Rectal smooth muscle tissue (tissue), 1 donor: ENCODE measurements around the gene PARD3.

Experiments used
- H3K27ac ChIP-seq: one replicate; pipeline ENCODE4 v1.7.0; 2013; ENCODE audit warnings: low read depth, low read length, inconsistent platforms
- H3K27me3 ChIP-seq: one replicate; pipeline ENCODE4 v1.7.0; 2013; ENCODE audit warnings: low read length; ENCODE audit not compliant: control insufficient read depth, insufficient read depth
- H3K36me3 ChIP-seq: one replicate; pipeline ENCODE4 v1.7.0; 2013; ENCODE audit warnings: low read length; ENCODE audit not compliant: control insufficient read depth, insufficient read depth
- H3K4me1 ChIP-seq: one replicate; pipeline ENCODE4 v1.7.0; 2013; ENCODE audit warnings: low read length; ENCODE audit not compliant: control insufficient read depth, insufficient read depth
- H3K4me3 ChIP-seq: one replicate; pipeline ENCODE4 v1.7.0; 2013; ENCODE audit warnings: low read length
- H3K9ac ChIP-seq: one replicate; pipeline ENCODE4 v1.7.0; 2013; ENCODE audit warnings: low read length

PARD3 gene

DNA sequence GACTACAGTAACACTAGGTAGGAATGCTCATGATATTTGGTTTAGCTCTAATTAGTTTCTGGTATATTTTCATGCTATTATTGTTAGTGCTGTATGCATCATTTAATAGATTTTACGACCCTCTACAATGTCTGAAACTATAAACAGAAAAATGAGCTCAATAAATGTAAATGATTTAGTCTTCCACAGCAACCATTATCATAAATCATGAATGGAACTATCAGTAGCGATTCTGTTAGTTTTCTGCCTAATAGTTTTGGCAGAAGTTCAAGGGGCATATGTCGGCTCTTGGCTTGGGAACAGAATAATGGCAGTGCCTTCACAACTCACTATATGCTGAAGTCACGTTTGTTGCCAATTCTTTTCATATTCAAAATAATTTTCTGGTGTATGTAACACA lies 494.8 kb downstream of the PARD3 start:
- H3K27ac ChIP-seq, result no peak overlapping the region

DNA sequence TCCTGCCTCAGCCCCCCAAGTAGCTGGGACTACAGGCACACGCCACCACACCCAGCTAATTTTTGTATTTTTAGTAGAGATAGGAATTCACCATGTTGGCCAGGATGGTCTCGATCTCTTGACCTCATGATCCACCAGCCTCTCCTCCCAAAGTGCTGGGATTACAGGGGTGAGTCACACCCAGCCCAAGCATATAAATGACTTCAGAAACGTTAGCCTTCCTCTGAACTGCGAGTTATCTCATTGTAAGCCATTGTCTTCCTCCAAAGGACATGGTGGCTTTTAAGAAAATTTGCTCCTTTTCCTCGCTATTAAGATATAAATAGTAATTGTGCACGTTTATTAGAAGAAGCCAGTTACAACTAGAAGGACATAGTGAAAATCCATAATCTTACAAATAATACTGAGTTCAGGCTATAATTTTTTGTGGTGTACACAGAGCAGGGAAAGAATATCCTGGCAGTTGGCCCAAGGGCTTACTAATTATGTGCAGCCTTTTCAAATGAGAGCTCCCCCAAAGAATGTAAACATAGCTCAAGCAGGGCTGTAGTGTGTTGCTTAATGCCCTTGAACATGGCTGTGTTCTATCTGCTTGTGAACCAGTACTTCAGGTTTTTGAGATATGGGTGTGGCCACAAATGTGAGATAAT lies 495.8 kb downstream of the PARD3 start:
- Histone ChIP-seq H3K4me3 (no peak overlapping the region), H3K27me3 (no peaks in the 10 kb centered on the region), H3K36me3 (no peaks in the 10 kb centered on the region), H3K27ac (no peak overlapping the region), H3K9ac (no peak overlapping the region), H3K4me1 (peaks cover 5% of the 10 kb centered on the region)

More for the DNA sequence above, 494.8 kb downstream of the PARD3 start:
- Histone ChIP-seq H3K4me1 (peaks cover 5% of the 10 kb centered on the region), H3K9ac (no peak overlapping the region), H3K4me3 (no peak overlapping the region), H3K27me3 (no peaks in the 10 kb centered on the region), H3K36me3 (no peaks in the 10 kb centered on the region)

- Histone ChIP-seq H3K4me3 (no peak overlapping the region), H3K27ac (no peak overlapping the region), H3K27me3 (no peaks in the 10 kb centered on the region), H3K9ac (no peak overlapping the region), H3K4me1 (peaks cover 5% of the 10 kb centered on the region), H3K36me3 (no peaks in the 10 kb centered on the region)
Observed at GRCh38 chr10:34316154-34316553, 498.9 kb downstream of the PARD3 start.

DNA sequence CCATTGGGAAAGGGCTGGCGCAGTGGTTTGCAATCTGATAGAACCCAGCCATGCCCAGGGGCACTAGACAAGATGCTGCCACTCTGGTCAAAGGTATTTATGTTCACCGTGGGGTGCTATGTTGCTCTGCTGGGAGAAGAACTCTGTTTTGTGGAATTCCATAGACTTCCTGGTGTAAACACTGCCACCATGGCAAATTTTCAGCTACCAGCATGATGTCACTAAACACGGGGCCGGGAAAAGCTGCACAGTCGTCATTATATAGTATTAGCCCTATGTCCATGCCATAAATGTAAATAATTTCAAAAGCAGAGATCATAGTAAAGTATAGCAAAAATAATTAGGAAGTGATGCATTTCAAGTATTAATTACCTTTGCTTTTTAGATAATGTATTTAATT lies 500.6 kb downstream of the PARD3 start:
- no peaks in the 10 kb centered on the region for H3K27me3 ChIP-seq
- H3K27ac ChIP-seq, result no peak overlapping the region
- H3K9ac ChIP-seq, result no peak overlapping the region
- H3K36me3 ChIP-seq, result no peaks in the 10 kb centered on the region
- no peak overlapping the region for H3K4me3 ChIP-seq
- H3K4me1 ChIP-seq, result no peaks in the 10 kb centered on the region

DNA sequence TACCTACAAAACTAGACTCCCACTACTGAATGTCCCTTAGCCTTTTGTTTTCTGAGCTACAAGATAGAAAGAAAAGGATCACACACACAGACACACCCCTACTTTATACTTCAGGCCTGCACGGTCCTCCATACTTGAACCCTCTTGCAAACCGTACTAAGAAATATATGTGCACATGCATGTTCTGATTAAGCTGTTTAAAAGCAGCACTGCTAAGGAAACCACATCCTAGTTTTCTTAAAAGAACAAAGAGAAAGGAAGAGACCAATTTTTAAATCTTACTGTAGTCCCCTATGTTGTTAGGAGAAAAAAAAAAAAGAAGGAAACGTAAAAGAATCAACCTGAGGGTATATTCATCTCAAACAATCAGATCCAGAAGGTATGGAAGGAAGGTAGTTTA lies 501.2 kb downstream of the PARD3 start:
- H3K36me3 ChIP-seq, result no peaks in the 10 kb centered on the region
- no peak overlapping the region for H3K27ac ChIP-seq
- H3K27me3 ChIP-seq, result no peaks in the 10 kb centered on the region
- H3K4me3 ChIP-seq, result no peak overlapping the region
- no peak overlapping the region for H3K9ac ChIP-seq
- H3K4me1 ChIP-seq, result no peaks in the 10 kb centered on the region

DNA sequence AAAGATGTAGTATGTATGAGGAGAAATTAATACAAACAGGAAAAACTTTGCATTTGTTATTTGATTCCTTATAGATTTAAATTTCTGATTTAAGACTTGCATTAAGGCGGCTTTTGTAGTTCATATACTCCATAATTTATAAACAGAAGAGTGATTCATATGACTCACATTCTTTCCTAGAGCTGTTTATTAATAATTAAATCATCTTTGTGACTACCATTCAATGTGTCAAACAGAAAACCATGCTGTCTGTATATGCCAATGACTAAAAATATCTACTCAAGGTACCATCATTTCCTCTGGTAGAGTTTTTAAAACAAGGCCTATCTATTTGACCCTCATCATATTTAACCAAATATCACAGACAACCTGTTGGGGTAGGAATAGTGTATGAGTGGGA lies 501.7 kb downstream of the PARD3 start:
- Histone ChIP-seq H3K27ac (no peak overlapping the region), H3K4me1 (no peaks in the 10 kb centered on the region), H3K27me3 (no peaks in the 10 kb centered on the region), H3K36me3 (peaks cover 2% of the 10 kb centered on the region), H3K9ac (no peak overlapping the region), H3K4me3 (no peak overlapping the region)

DNA sequence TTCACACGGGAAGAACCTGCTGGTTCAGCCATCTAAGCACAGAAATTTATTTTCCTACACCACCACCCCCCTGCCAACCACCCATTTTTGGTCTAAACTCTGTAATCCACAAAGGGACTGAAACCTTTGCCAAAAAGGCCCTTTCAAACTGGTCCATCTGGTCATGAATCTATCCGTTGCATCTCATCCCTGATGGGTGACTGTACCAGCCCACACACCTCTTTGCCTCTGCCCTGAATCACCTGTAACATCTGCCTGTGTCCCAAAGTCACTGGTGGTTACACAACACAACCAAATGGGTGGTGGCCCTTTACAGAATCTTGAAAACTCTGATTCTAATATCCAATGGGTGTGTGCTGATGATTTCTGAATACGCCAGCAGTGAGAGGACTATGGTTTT lies 503.4 kb downstream of the PARD3 start:
- Histone ChIP-seq H3K27me3 (no peaks in the 10 kb centered on the region), H3K9ac (no peak overlapping the region), H3K4me1 (no peaks in the 10 kb centered on the region), H3K36me3 (peaks cover 2% of the 10 kb centered on the region), H3K4me3 (no peak overlapping the region), H3K27ac (no peak overlapping the region)

DNA sequence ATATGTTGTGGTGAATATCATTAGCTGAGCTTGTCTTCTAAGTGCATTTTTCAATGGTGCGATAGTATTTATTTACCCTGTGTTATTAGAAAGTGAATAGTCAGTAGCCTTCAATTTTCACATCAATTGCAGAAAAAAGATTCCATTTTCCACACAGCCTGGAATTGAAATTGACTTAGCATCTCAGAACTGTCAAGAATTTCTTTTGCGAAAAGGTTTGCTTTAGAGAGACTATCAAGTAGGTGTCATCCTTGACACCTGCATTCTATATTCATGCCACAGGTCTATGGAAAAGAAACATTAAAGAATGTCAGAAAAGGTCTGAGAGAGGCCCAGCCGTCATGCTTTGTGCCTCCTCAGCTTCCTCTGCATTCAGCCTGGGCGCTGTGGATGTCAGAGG lies 504.9 kb downstream of the PARD3 start:
- no peaks in the 10 kb centered on the region for H3K4me1 ChIP-seq
- H3K27me3 ChIP-seq, result no peaks in the 10 kb centered on the region
- no peak overlapping the region for H3K9ac ChIP-seq
- H3K36me3 ChIP-seq, result peaks cover 2% of the 10 kb centered on the region
- no peak overlapping the region for H3K4me3 ChIP-seq
- no peak overlapping the region for H3K27ac ChIP-seq

GRCh38 chr10:34305189-34305588 lies 509.9 kb downstream of the PARD3 start:
- no peak overlapping the region for H3K27ac ChIP-seq
- no peak overlapping the region for H3K9ac ChIP-seq
- H3K4me1 ChIP-seq, result no peaks in the 10 kb centered on the region
- H3K36me3 ChIP-seq, result peaks cover 2% of the 10 kb centered on the region
- no peaks in the 10 kb centered on the region for H3K27me3 ChIP-seq
- no peak overlapping the region for H3K4me3 ChIP-seq

- no peaks in the 10 kb centered on the region for H3K4me1 ChIP-seq
- H3K9ac ChIP-seq, result no peak overlapping the region
- H3K36me3 ChIP-seq, result no peaks in the 10 kb centered on the region
- no peak overlapping the region for H3K27ac ChIP-seq
- no peaks in the 10 kb centered on the region for H3K27me3 ChIP-seq
- no peak overlapping the region for H3K4me3 ChIP-seq
Observed at GRCh38 chr10:34303022-34303421, 512.1 kb downstream of the PARD3 start.

DNA sequence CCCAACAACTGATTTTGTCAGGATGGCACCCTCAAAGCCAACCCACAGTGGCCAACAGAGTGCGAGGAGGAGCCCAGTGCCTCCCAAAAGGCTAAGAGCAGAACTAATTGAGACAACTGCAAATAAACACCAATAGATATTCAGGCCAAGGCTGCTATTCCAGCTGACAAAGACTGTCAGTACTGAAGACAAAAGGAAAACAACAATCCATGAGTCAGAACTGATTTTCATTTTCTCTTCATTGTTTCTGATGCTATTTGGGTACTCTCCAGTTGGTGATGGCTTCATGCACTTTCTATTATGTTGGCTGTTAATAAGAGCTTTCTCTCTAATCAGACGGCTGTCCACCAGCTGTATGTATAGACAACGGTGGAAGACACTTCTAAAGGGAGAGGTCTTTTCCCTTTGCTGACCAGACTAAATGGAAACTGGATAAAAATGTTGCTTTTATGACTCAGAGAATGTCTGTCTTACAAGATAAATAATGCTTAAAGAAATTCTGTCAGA lies 515.9 kb downstream of the PARD3 start:
- no peak overlapping the region for H3K4me3 ChIP-seq
- H3K27ac ChIP-seq, result no peak overlapping the region
- H3K36me3 ChIP-seq, result no peaks in the 10 kb centered on the region
- no peak overlapping the region for H3K9ac ChIP-seq
- H3K4me1 ChIP-seq, result no peaks in the 10 kb centered on the region
- no peaks in the 10 kb centered on the region for H3K27me3 ChIP-seq

DNA sequence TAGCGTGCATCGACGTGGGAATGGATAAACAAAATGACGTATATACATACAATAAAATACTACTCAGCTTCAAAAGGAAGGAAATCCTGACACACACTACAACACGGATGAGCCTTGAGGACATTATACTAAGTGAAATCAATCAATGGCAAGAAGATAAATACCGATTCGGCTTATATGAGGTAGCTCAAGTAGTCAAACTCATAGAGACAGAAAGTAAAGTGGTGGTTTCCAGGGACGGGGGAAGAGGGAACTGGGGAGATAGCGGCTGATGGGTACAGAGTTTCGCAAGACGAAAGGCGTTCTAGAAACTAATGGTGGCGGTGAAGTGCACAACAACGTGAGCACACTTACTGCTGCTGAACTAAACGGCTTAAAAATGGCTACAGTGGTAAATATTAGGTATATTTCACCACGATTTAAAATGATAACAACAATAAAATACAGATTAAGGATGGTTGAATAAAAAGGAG lies 516.7 kb downstream of the PARD3 start:
- Histone ChIP-seq H3K4me3 (no peak overlapping the region), H3K27ac (no peak overlapping the region), H3K4me1 (no peaks in the 10 kb centered on the region), H3K9ac (no peak overlapping the region), H3K36me3 (no peaks in the 10 kb centered on the region), H3K27me3 (no peaks in the 10 kb centered on the region)
